GM19351 (cell line): ENCODE measurements around the gene ARMC3.

Experiments
- ATAC-seq: cut with Tn5 transposase; IDR thresholded peaks from one replicate; pipeline ENCODE4 v1.9.1; 2021; ENCODE audit warnings: mild to moderate bottlenecking, moderate library complexity; ENCODE audit not compliant: unreplicated experiment

ARMC3 gene

GRCh38 chr10:22988581-22989360, 60.9 kb downstream of the ARMC3 start:
- ATAC-seq: peak; percentile 48

- ATAC-seq: no peak
Measured at GRCh38 chr10:22990443-22990842, 62.6 kb downstream of the ARMC3 start.

GRCh38 chr10:22992075-22992474, 64.2 kb downstream of the ARMC3 start:
- peak; percentile 87 for ATAC-seq

- ATAC-seq: no peak
Measured at GRCh38 chr10:22992621-22993020, 64.8 kb downstream of the ARMC3 start.

- no peak for ATAC-seq
Measured at GRCh38 chr10:22993314-22993713, 65.5 kb downstream of the ARMC3 start.

- no peak for ATAC-seq
Measured at GRCh38 chr10:22997096-22997495, 69.2 kb downstream of the ARMC3 start.

- no peak for ATAC-seq
Measured at GRCh38 chr10:22998091-22998490, 70.2 kb downstream of the ARMC3 start.

- ATAC-seq: no peak
Measured at GRCh38 chr10:22999942-23000341, 72.1 kb downstream of the ARMC3 start.

GRCh38 chr10:23001901-23002516, 74.2 kb downstream of the ARMC3 start:
- ATAC-seq: no peak

GRCh38 chr10:23005150-23005549, 77.3 kb downstream of the ARMC3 start:
- ATAC-seq: no peak

GRCh38 chr10:23013581-23014335, 85.9 kb downstream of the ARMC3 start:
- no peak for ATAC-seq

GRCh38 chr10:23015021-23015707, 87.3 kb downstream of the ARMC3 start:
- ATAC-seq: peak; percentile 100

GRCh38 chr10:23016636-23017035, 88.8 kb downstream of the ARMC3 start:
- no peak for ATAC-seq

- ATAC-seq: no peak
Measured at GRCh38 chr10:23019633-23020032, 91.8 kb downstream of the ARMC3 start.

- ATAC-seq: no peak
Measured at GRCh38 chr10:23021430-23021829, 93.6 kb downstream of the ARMC3 start.

- ATAC-seq: no peak
Measured at GRCh38 chr10:23024002-23024401, 96.1 kb downstream of the ARMC3 start.

- ATAC-seq: no peak
Measured at GRCh38 chr10:23031318-23031717, 103.5 kb downstream of the ARMC3 start.

GRCh38 chr10:23034790-23035189, 106.9 kb downstream of the ARMC3 start:
- no peak for ATAC-seq

GRCh38 chr10:23035569-23035968, 107.7 kb downstream of the ARMC3 start:
- no peak for ATAC-seq

GRCh38 chr10:23037152-23037551, 109.3 kb downstream of the ARMC3 start:
- no peak for ATAC-seq

- no peak for ATAC-seq
Measured at GRCh38 chr10:23037561-23037960, 109.7 kb downstream of the ARMC3 start.
